ENCODE results near the gene XDH.

DNA sequence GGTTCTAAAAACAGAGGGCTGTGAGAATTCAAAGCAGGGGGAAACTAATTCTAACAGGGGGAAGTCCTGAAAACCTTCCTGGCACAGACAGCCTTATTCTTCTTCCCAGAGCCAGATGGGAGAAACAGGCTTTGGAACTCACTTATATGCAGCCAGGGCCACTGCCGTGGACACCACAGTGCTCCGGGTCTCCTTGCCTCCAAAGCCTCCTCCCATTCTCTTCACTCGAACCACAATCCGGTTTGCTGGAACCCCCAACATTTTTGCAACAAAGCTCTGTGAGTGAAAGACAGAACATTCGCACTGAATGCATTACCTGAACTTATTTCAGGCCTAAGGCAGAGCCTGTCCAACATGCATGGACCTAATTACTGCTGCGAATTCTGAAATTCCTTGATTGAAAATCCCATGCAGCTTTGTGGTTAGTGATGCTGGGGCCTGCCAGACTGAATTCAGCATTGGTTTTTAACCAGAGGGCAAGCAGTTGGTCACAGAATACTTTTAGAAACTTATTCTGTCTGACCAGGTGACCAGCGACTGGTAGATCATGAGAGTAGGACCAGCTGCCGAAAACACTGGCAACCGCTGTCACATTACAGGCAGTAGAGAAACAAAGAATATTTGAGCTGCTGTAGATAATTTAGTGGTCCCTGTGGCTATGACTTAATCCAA is 48.6 kb downstream of the XDH start:
- TF ChIP-seq, protein P1, sequence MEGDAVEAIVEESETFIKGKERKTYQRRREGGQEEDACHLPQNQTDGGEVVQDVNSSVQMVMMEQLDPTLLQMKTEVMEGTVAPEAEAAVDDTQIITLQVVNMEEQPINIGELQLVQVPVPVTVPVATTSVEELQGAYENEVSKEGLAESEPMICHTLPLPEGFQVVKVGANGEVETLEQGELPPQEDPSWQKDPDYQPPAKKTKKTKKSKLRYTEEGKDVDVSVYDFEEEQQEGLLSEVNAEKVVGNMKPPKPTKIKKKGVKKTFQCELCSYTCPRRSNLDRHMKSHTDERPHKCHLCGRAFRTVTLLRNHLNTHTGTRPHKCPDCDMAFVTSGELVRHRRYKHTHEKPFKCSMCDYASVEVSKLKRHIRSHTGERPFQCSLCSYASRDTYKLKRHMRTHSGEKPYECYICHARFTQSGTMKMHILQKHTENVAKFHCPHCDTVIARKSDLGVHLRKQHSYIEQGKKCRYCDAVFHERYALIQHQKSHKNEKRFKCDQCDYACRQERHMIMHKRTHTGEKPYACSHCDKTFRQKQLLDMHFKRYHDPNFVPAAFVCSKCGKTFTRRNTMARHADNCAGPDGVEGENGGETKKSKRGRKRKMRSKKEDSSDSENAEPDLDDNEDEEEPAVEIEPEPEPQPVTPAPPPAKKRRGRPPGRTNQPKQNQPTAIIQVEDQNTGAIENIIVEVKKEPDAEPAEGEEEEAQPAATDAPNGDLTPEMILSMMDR (IDR thresholded peaks at IDR 0.05): no peak
- no peak for TF ChIP-seq SIN3A (IDR thresholded peaks at IDR 0.05; ENCODE audit: borderline replicate concordance, insufficient read depth, low read depth, low read length)

Measured in Panc1 (cell line).